ENCODE results near the gene AHDC1.
"Not testable (repeated sequence)": the region's sequence is repeated elsewhere in the genome, so short reads cannot be mapped to it uniquely, and the experiment has no call there.

Gene AHDC1

GRCh38 chr1:27556435-27556780 lies 47.5 kb downstream of the AHDC1 start:
- Mint-ChIP-seq H3K27me3 (ENCODE audit: low read depth) (no peaks in the 10 kb centered on the region), H3K9me3 (no peaks in the 10 kb centered on the region), H3K27ac (peak overlapping the region; percentile 76), H3K36me3 (ENCODE audit: low read depth) (peaks cover 2% of the 10 kb centered on the region), H3K4me3 (peak overlapping the region; percentile 61), H3K4me1 (ENCODE audit: low read depth) (peaks cover 34% of the 10 kb centered on the region)

DNA sequence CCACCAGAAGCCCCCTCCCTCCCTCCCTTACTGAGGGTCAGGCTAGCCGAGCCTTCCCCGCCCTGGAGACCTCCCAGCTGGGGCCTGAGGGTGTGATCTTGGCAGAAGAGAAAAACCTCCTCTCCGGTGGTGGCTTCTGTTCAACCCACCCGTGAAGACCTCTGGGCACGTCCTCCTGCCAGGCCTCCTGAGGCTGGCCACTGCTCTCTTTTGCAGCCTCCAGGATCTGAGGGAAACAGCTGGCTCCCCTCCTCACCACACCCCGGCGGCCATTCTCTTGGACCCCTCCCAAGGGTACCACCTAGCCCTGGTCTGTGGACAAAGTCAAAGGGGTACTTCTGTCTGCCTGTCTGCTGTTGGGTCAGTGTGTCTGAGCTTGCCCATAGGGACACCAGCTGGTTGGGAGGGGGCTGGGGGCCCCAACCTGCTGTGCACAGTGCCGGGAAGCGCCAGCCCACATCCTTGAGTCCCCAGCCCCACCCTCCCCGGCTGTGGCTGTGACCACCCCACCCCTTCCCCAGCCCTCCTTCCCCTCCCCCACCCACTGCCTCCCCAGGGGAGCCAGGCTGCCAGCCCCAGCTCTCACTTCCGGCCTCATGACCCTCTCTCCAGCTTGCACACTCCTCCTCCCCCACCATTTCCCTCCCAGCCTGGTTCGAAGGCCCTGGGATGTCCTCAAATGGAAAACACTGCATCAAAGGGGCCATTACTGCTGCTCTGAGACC lies 48.1 kb downstream of the AHDC1 start:
- H3K4me1 Mint-ChIP-seq (ENCODE audit: low read depth): peaks cover 33% of the 10 kb centered on the region
- peak overlapping the region; percentile 61 for H3K4me3 Mint-ChIP-seq
- no peaks in the 10 kb centered on the region for H3K27me3 Mint-ChIP-seq (ENCODE audit: low read depth)
- H3K9me3 Mint-ChIP-seq: no peaks in the 10 kb centered on the region
- H3K36me3 Mint-ChIP-seq (ENCODE audit: low read depth): peaks cover 2% of the 10 kb centered on the region
- H3K27ac Mint-ChIP-seq: peak overlapping the region; percentile 84

GRCh38 chr1:27554759-27555699 lies 48.9 kb downstream of the AHDC1 start:
- Mint-ChIP-seq H3K27me3 (ENCODE audit: low read depth) (no peaks in the 10 kb centered on the region), H3K9me3 (no peaks in the 10 kb centered on the region), H3K4me3 (no peak overlapping the region), H3K4me1 (ENCODE audit: low read depth) (peaks cover 29% of the 10 kb centered on the region), H3K27ac (peak overlapping the region; percentile 84), H3K36me3 (ENCODE audit: low read depth) (peaks cover 2% of the 10 kb centered on the region)

DNA sequence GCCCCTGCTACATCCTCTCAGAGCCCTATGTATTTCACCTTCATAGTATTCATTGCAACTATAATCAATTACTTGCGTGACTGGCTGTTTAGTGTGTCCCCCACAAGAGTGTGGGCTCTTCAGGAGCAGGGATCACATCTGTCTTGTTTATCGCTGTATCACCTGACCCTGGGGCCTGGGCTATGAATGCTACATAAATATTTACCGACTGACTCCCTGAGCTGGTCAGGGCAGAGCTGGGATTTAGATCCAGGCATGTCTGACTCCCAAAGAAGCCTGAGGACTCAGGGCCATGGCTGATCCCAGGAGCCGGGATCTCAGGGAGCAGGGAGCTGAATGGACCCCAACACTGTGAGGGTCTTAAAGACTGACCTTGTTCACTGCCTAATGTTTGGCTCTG lies 49.7 kb downstream of the AHDC1 start:
- peaks cover 2% of the 10 kb centered on the region for H3K36me3 Mint-ChIP-seq (ENCODE audit: low read depth)
- no peaks in the 10 kb centered on the region for H3K27me3 Mint-ChIP-seq (ENCODE audit: low read depth)
- H3K4me1 Mint-ChIP-seq (ENCODE audit: low read depth): peaks cover 26% of the 10 kb centered on the region
- peak overlapping the region; percentile 78 for H3K27ac Mint-ChIP-seq
- no peak overlapping the region for H3K4me3 Mint-ChIP-seq
- no peaks in the 10 kb centered on the region for H3K9me3 Mint-ChIP-seq

DNA sequence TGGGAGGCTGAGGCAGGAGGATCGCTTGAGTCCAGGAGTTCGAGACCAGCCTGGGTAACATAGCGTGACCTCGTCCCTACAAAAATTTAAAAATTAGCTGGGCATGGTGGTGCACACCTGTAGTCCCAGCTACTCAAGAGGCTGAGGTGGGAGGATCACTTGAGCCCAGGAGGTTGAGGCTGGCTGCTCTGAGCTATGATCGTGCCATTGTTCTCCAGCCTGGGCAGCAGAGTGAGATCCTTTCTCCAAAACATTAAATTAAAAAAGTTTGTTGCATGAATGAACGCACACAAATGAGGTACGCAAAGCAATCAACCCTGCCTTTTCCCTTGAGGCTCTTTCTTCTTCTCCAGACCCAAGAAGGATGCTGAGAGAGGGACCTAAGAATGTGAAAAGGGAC lies 50.1 kb downstream of the AHDC1 start:
- not testable (repeated sequence) for H3K4me3 Mint-ChIP-seq; H3K27ac Mint-ChIP-seq; H3K36me3 Mint-ChIP-seq (ENCODE audit: low read depth); H3K27me3 Mint-ChIP-seq (ENCODE audit: low read depth); H3K9me3 Mint-ChIP-seq
- peaks cover 26% of the 10 kb centered on the region for H3K4me1 Mint-ChIP-seq (ENCODE audit: low read depth)

GRCh38 chr1:27552911-27553420 lies 51.0 kb downstream of the AHDC1 start:
- H3K27ac Mint-ChIP-seq: no peak overlapping the region
- H3K9me3 Mint-ChIP-seq: no peaks in the 10 kb centered on the region
- H3K27me3 Mint-ChIP-seq (ENCODE audit: low read depth): no peaks in the 10 kb centered on the region
- H3K36me3 Mint-ChIP-seq (ENCODE audit: low read depth): peaks cover 5% of the 10 kb centered on the region
- no peak overlapping the region for H3K4me3 Mint-ChIP-seq
- peaks cover 26% of the 10 kb centered on the region for H3K4me1 Mint-ChIP-seq (ENCODE audit: low read depth)

- Mint-ChIP-seq H3K27ac (no peak overlapping the region), H3K4me1 (ENCODE audit: low read depth) (peaks cover 21% of the 10 kb centered on the region), H3K27me3 (ENCODE audit: low read depth) (no peaks in the 10 kb centered on the region), H3K36me3 (ENCODE audit: low read depth) (peaks cover 5% of the 10 kb centered on the region), H3K4me3 (no peak overlapping the region), H3K9me3 (no peaks in the 10 kb centered on the region)
These were observed 52.0 kb downstream of the AHDC1 start for GRCh38 chr1:27551953-27552312.

DNA sequence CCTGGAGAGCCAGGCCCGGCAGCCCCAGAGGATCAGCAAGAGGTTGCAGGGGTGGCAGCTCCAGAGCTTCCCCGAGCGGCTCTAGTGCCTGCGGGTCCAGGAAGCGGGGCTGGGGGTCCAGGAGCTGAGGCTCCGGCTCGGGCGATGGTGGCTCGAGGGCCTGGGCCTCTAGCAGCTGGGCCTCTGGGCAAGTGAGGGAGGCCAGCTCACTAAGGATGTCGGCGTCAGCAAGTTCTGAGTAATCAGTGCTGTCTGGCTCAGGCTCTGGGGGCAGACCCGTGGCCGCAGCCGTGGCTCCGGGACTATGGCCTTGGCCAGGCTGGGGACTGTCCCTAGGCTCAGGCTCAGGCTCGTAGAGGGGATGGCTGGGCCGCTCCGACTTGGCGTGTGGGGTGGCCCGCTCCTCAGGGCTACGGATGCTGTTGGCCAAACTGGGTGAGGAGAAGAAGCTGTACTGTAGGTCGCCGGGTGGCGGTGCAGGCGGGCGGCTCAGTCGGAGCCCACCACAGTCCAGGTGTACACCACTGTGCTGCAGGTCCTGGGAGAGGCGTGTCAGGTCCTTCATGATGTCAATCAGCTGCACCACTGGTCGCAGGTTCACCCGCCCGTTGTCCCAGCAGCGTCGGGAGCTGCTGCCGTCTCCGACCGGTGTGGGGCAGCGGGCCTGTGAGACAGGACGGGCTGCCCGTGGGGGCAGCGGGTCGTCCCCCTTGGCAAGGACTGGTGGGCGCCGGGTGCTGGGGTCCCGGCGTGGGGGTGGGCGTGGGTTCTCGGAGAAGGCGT lies 52.6 kb downstream of the AHDC1 start:
- no peaks in the 10 kb centered on the region for H3K27me3 Mint-ChIP-seq (ENCODE audit: low read depth)
- no peaks in the 10 kb centered on the region for H3K9me3 Mint-ChIP-seq
- H3K27ac Mint-ChIP-seq: no peak overlapping the region
- peaks cover 16% of the 10 kb centered on the region for H3K4me1 Mint-ChIP-seq (ENCODE audit: low read depth)
- H3K36me3 Mint-ChIP-seq (ENCODE audit: low read depth): peaks cover 4% of the 10 kb centered on the region
- H3K4me3 Mint-ChIP-seq: no peak overlapping the region

DNA sequence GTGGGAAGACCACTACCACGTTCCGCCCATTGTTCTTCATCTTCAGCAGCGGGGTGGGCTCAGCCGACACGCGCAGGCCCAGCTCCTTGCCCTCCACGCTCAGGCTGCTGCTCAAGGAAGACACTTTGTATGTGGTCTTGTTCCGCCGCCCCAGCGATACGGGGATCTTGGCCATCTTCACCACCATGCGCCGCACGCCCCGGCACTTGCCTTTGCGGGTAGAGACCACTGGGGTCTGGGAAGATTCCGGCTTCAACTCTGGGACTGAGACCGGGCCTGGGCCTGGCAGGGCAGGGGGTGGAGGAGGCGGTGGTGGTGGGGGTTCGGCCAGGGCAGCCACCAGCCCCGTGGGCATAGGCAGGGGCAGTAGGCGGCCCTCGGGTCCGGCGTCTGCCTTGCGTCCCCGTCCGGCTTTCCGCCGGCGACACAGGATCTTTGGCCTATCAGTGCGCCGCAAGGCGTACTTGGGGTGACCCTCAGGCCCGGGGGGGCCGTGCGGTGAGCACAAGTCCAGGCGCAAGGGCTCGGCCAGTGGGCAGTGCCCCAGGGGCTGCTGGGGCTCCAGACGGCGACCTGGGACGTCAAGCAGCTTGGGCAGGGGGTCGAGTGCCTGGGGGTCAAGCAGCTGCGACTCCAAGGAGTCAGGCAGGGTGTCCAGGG lies 53.3 kb downstream of the AHDC1 start:
- H3K27me3 Mint-ChIP-seq (ENCODE audit: low read depth): no peaks in the 10 kb centered on the region
- H3K4me1 Mint-ChIP-seq (ENCODE audit: low read depth): peaks cover 11% of the 10 kb centered on the region
- no peaks in the 10 kb centered on the region for H3K9me3 Mint-ChIP-seq
- no peak overlapping the region for H3K4me3 Mint-ChIP-seq
- no peak overlapping the region for H3K27ac Mint-ChIP-seq
- H3K36me3 Mint-ChIP-seq (ENCODE audit: low read depth): peaks cover 3% of the 10 kb centered on the region

- peaks cover 9% of the 10 kb centered on the region for H3K4me1 Mint-ChIP-seq (ENCODE audit: low read depth)
- no peaks in the 10 kb centered on the region for H3K27me3 Mint-ChIP-seq (ENCODE audit: low read depth)
- no peak overlapping the region for H3K4me3 Mint-ChIP-seq
- H3K9me3 Mint-ChIP-seq: no peaks in the 10 kb centered on the region
- H3K36me3 Mint-ChIP-seq (ENCODE audit: low read depth): peaks cover 3% of the 10 kb centered on the region
- no peak overlapping the region for H3K27ac Mint-ChIP-seq
These were observed 54.0 kb downstream of the AHDC1 start for GRCh38 chr1:27549807-27550408.

DNA sequence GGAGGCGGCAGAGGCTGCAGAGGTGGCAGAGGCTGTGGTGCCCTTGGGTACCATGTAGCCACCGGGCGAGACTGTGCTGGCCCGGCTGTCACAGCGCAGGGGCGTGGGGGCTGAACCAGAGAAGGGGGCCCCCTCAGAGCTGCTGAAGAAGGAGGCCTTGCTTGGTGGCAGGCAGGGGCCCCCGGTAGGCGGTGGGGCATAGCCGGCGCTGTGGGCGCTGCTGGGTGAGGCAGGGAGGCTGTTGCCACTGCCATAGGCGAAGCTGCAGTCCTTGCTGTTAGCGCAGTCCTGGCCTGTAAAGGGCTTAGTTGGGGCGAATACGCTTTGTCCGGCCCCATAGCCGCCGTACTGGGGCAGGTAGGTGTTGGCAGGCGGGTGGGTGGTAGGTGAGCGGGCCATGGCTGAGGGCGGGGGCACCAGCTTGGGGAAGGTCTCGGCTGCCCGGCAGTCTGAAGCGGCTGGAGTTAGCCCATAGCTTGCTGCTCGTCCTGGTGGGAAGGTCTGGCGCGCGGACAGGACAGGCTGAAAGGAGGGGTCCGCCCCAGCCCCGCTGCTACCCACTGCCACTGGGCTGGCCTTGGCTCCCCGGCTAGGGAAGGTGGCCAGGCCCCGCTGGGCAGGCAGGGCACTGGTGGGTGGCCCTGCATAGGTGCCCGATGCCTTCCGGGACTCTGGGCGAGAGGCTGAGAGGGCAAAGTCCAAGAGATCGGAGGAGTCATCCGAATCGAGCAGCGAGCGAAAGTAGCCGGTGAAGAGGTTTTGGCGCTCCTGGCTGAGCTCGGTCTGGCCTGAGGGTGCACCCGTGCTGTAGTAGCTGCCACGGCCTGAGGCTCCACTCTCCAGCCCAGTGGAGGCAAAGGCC lies 54.9 kb downstream of the AHDC1 start:
- no peaks in the 10 kb centered on the region for H3K27me3 Mint-ChIP-seq (ENCODE audit: low read depth)
- H3K4me1 Mint-ChIP-seq (ENCODE audit: low read depth): peaks cover 10% of the 10 kb centered on the region
- no peak overlapping the region for H3K4me3 Mint-ChIP-seq
- no peaks in the 10 kb centered on the region for H3K9me3 Mint-ChIP-seq
- H3K36me3 Mint-ChIP-seq (ENCODE audit: low read depth): peaks cover 3% of the 10 kb centered on the region
- H3K27ac Mint-ChIP-seq: no peak overlapping the region

DNA sequence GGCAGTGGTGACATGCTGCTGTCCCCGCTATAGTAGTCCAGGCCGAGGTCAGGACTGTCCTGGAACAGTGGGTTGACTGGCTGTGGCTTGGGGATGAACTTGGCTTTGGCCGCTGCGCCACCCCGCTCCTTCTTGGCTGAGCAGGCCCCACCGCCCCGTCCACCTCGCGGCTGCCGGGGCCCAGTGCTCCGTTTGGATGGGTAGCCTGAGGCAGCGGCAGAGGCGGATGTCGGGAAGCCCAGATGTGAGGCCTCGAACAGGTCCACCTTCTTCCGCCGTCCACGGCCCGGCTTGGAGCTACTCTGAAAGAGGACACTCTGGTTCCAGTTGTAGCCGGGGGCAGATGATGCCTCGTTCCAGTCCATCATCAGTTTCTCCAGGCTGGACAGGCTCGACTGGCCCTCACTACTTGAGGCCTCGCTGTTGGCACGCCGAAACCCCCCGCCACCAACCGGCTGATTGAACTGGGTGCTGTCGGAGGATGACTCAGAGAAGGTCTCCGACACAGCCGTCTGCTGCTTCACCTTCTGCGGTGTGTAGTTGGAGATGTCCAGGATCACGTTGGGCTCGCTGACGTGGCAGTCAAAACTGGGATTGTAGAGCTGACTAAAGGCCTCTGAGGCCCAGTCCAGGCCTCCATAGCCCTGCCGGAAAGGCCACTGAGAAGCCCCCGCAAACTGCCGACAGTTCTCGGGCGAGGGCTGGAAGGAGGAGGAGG lies 55.6 kb downstream of the AHDC1 start:
- no peak overlapping the region for H3K27ac Mint-ChIP-seq
- peaks cover 3% of the 10 kb centered on the region for H3K36me3 Mint-ChIP-seq (ENCODE audit: low read depth)
- H3K9me3 Mint-ChIP-seq: no peaks in the 10 kb centered on the region
- H3K4me3 Mint-ChIP-seq: no peak overlapping the region
- no peaks in the 10 kb centered on the region for H3K27me3 Mint-ChIP-seq (ENCODE audit: low read depth)
- peaks cover 10% of the 10 kb centered on the region for H3K4me1 Mint-ChIP-seq (ENCODE audit: low read depth)

All from T-helper 1 cell treated with Interleukin-12 subunit alpha and Interleukin-12 subunit beta and Interleukin-4 antibody, amounts not matched to agents 30 μg/mL and 1 μg/mL, for 36 hours (primary cell).